Nephron progenitor cell (in vitro differentiated cells): ENCODE results near the gene KRTAP12-4.
"Not testable (repeated sequence)": the region's sequence is repeated elsewhere in the genome, so short reads cannot be mapped to it uniquely, and the experiment has no call there.

Experiments used
- DNase-seq: peaks from one replicate; pipeline ENCODE4 v3.0.0; 2021
- H3K27ac Mint-ChIP-seq: 2 replicates; pipeline ENCODE4 v1.8.0; 2021; ENCODE audit warnings: mild to moderate bottlenecking, moderate library complexity, mixed read lengths
- H3K27me3 Mint-ChIP-seq: 2 replicates; pipeline ENCODE4 v1.8.0; 2021; ENCODE audit warnings: mild to moderate bottlenecking, low read depth, mixed read lengths; ENCODE audit not compliant: poor library complexity
- H3K36me3 Mint-ChIP-seq: 2 replicates; pipeline ENCODE4 v1.8.0; 2021; ENCODE audit warnings: low read depth, mixed read lengths
- H3K4me1 Mint-ChIP-seq: 2 replicates; pipeline ENCODE4 v1.8.0; 2021; ENCODE audit warnings: mixed read lengths
- H3K4me3 Mint-ChIP-seq: 2 replicates; pipeline ENCODE4 v1.8.0; 2021; ENCODE audit warnings: mild to moderate bottlenecking, moderate library complexity, mixed read lengths
- H3K9me3 Mint-ChIP-seq: 2 replicates; pipeline ENCODE4 v1.8.0; 2021; ENCODE audit warnings: mild to moderate bottlenecking, moderate library complexity, mixed read lengths
- TF ChIP-seq, protein P1 (sequence below): fragments of 200-600 bp; sonication (generic); IDR thresholded peaks from 2 replicates; pipeline ENCODE4 v1.5.0; 2021; ENCODE audit warnings: antibody characterized with exemption

The KRTAP12-4 gene

DNA sequence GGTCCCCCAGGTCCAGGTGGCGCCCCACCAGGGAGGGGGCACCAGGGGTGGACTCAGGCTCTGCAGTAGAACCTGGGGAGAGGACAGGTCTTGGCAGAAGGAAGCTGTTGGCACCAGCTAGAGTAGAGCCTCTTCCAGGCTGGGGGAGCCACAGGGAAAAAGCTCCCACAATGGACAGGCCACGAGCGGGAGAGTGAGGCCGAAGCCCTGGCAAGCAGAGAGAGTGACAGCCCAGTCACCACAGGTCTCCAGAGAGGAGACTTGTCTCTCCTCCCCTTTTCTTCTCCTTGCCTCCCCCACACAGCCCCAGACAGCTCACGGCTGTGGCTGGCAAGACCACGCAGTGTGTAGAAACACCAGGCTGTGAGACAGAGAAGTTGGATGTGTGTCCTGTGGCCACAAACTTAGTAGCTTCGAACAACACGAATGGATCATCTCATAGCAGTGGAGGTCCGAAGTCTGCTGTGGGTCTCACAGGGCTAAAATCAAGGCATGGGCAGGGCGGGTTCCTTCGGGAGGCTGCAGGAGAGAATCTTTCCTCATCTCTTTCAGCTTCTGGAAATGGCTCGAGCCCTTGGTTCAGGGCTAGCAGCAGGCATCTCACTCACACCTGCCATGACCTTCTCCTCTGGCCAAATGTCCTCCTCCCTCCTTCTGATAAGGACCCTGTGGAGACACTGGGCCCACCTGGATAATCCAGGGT is 3.3 kb downstream of the KRTAP12-4 start:
- Mint-ChIP-seq H3K27me3 (peaks cover 10% of the 10 kb centered on the region), H3K36me3 (no peaks in the 10 kb centered on the region), H3K27ac (no peak overlapping the region), H3K4me1 (peaks cover 19% of the 10 kb centered on the region), H3K4me3 (no peak overlapping the region), H3K9me3 (peaks cover 28% of the 10 kb centered on the region)
- DNase-seq = no peak
- TF ChIP-seq, protein P1, sequence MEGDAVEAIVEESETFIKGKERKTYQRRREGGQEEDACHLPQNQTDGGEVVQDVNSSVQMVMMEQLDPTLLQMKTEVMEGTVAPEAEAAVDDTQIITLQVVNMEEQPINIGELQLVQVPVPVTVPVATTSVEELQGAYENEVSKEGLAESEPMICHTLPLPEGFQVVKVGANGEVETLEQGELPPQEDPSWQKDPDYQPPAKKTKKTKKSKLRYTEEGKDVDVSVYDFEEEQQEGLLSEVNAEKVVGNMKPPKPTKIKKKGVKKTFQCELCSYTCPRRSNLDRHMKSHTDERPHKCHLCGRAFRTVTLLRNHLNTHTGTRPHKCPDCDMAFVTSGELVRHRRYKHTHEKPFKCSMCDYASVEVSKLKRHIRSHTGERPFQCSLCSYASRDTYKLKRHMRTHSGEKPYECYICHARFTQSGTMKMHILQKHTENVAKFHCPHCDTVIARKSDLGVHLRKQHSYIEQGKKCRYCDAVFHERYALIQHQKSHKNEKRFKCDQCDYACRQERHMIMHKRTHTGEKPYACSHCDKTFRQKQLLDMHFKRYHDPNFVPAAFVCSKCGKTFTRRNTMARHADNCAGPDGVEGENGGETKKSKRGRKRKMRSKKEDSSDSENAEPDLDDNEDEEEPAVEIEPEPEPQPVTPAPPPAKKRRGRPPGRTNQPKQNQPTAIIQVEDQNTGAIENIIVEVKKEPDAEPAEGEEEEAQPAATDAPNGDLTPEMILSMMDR = no peak

DNA sequence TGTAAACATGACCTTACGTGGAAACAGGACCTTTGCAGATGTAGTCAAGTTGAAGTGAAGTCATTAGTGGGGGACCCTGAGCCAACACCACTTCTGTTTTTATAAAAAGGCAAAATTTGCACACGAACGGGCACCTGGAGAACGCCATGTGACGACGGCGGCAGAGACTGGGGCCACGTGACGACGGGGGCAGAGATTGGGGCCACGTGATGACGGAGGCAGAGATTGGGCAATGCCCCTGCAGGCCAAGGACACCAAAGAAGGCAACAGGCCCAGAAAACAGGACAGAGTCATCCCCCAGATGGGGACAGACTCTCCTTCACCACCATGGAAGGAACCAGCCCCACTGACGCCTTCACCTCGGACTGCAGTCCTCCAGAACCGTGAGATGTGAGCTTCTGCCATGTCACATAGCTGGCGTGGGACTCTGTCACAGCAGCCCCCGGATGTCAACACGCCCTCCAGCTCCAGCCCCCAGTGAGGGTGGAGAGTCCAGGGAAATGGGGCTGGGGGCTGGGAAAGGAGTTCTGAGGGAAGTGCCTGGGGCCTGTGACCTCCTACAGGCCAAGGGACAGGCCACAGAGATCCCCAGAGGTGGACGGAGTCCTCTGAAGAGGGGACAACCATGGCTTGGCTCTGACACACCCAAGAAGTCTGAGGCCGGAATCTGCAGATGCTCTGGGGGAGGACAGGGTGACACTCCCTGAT is 4.0 kb downstream of the KRTAP12-4 start:
- Mint-ChIP-seq H3K4me3 (no peak overlapping the region), H3K36me3 (no peaks in the 10 kb centered on the region), H3K27ac (no peak overlapping the region), H3K9me3 (peaks cover 25% of the 10 kb centered on the region), H3K4me1 (peaks cover 19% of the 10 kb centered on the region), H3K27me3 (peaks cover 10% of the 10 kb centered on the region)
- no peak for DNase-seq
- TF ChIP-seq, protein P1 = no peak

DNA sequence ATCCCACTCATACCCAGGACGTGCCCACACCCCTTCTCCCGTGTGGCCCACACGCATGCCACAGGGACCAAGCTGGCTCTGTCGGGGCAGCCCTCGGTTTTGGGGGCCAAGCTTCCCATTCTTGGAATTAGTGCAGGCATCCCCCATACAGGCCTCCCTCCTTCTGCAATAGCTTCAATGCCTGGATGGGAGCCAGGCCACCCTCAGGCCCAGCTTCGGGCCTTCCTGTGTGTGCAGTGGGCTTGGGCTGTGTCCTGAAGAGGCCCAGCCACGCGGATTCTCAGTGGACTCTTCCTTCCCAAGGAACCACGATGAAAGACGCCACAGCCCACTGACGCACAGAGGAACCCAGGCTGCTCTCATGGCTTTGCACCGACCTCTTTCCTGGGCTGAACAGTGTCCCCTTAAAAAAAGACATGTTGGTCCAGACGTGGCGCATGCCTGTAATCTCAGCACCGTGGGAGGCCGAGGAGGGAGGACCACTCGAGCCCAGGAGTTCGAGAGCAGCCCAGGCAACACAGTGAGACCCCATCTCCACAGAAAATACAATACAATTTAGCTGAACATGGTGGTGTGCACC is 4.8 kb downstream of the KRTAP12-4 start:
- H3K27ac Mint-ChIP-seq = peak overlapping the region; percentile 57
- DNase-seq = no peak
- H3K4me3 Mint-ChIP-seq = no peak overlapping the region
- TF ChIP-seq, protein P1 = no peak
- H3K9me3 Mint-ChIP-seq = peaks cover 29% of the 10 kb centered on the region
- peaks cover 6% of the 10 kb centered on the region for H3K36me3 Mint-ChIP-seq
- H3K4me1 Mint-ChIP-seq = peaks cover 19% of the 10 kb centered on the region
- peaks cover 10% of the 10 kb centered on the region for H3K27me3 Mint-ChIP-seq

DNA sequence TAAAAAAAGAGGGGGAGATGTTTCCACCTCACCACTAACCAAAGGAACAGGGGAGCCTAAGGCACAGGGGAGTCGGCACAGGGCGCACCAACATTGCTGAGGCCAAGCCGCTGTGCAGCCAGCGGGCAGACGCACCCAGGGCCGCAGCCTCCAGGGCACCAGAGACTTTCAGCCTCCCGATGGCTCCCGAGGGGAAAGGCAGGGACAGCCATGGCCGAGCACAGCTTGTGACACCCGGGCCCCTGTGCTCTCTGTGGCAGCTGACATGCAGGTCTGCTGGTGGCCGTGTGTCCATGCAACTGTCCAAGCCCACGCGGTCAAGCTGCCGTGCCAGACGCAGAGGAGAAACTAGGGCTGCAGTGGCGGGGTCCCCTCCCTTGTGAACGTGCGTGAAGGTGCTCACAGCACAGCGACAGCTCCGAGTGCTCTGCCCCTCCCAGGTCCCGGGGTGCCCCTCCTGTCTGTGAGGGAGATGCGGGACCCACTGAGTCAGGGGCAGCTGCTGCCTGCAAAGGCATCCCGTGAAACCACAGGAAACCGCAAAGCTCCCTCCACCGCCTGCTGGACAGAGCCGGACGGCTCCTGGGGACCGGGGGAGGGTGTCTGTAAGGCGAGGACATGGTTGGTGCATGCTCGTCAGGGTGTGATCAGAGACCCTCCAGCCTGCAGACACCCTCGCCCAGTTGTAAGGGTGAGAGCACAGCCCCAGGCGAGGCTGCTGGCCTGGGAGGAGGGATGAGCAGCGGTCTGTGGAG is 5.7 kb downstream of the KRTAP12-4 start:
- no peak for DNase-seq
- Mint-ChIP-seq H3K4me3 (no peak overlapping the region), H3K36me3 (peaks cover 12% of the 10 kb centered on the region)

DNA sequence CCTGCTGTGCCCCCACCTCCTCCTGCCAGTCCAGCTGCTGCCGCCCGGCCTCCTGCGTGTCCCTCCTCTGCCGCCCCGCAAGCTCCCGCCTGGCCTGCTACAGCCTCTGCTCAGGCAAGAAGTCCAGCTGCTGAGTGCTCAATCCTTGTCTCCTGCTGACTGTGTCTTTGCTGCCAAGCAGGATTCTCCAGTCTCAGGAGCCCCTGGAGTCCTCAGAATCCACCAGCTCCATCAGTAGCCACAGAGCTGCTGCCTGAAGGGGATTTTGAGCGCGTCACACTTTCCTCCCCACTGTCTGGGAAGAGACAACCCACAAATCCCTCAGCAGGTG is 7.3 kb downstream of the KRTAP12-4 start:
- no peak overlapping the region for H3K4me3 Mint-ChIP-seq
- H3K4me1 Mint-ChIP-seq = peaks cover 19% of the 10 kb centered on the region
- peak overlapping the region; percentile 48 for H3K27ac Mint-ChIP-seq
- DNase-seq = no peak
- TF ChIP-seq, protein P1 = no peak
- peaks cover 43% of the 10 kb centered on the region for H3K9me3 Mint-ChIP-seq
- H3K27me3 Mint-ChIP-seq = peaks cover 12% of the 10 kb centered on the region
- H3K36me3 Mint-ChIP-seq = peaks cover 12% of the 10 kb centered on the region

More for the DNA sequence above, 5.7 kb downstream of the KRTAP12-4 start:
- Mint-ChIP-seq H3K27ac (no peak overlapping the region), H3K9me3 (peaks cover 36% of the 10 kb centered on the region), H3K4me1 (peaks cover 19% of the 10 kb centered on the region), H3K27me3 (peaks cover 11% of the 10 kb centered on the region)
- TF ChIP-seq, protein P1 = no peak

DNA sequence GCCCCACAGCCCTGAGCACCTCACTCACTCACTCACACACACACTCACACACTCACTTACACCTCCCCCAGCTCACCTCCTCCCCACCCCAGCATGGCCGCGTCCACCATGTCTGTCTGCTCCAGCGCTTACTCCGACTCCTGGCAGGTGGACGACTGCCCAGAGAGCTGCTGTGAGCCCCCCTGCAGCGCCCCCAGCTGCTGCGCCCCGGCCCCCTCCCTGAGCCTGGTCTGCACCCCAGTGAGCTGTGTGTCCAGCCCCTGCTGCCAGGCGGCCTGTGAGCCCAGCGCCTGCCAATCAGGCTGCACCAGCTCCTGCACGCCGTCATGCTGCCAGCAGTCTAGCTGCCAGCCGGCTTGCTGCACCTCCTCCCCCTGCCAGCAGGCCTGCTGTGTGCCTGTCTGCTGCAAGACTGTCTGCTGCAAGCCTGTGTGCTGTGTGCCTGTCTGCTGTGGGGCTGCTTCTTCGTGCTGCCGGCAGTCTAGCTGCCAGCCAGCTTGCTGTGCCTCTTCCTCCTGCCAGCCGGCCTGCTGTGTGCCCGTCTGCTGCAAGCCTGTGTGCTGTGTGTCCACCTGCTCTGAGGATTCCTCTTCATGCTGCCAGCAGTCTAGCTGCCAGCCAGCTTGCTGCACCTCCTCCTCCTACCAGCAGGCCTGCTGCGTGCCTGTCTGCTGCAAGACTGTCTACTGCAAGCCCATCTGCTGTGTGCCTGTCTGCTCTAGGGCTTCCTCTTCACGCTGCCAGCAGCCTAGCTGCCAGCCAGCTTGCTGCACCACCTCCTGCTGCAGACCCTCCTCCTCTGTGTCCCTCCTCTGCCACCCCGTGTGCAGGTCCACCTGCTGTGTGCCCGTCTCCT is 7.9 kb downstream of the KRTAP12-4 start, which contains the start of gene KRTAP10-11:
TSS of gene KRTAP10-11 (plus strand) at position 49 of the 856 bp plus-strand sequence. CDS start at position 94, 45 bp downstream.
- H3K4me3 Mint-ChIP-seq, DNase-seq: not testable (repeated sequence)
- H3K36me3 Mint-ChIP-seq = peaks cover 12% of the 10 kb centered on the region
- peaks cover 12% of the 10 kb centered on the region for H3K27me3 Mint-ChIP-seq
- H3K4me1 Mint-ChIP-seq = peaks cover 19% of the 10 kb centered on the region
- H3K27ac Mint-ChIP-seq = peak within 1 kb of the TSS; percentile 48
- H3K9me3 Mint-ChIP-seq = peaks cover 49% of the 10 kb centered on the region
